ENCODE measurements around the gene KCNG3.

KCNG3 gene

GRCh38 chr2:42429352-42429751, 64.4 kb downstream of the KCNG3 start:
- no peak for TF ChIP-seq CTCF (IDR thresholded peaks at IDR 0.05; ENCODE audit: extremely low read depth, missing control alignments)
- no peak for DNase-seq (ENCODE audit: low spot score)

GRCh38 chr2:42425697-42426096, 68.1 kb downstream of the KCNG3 start:
- no peak for DNase-seq (ENCODE audit: low spot score)
- TF ChIP-seq CTCF (IDR thresholded peaks at IDR 0.05; ENCODE audit: extremely low read depth, missing control alignments), result no peak

- no peak for DNase-seq (ENCODE audit: low spot score)
- no peak for TF ChIP-seq CTCF (IDR thresholded peaks at IDR 0.05; ENCODE audit: extremely low read depth, missing control alignments)
Observed at GRCh38 chr2:42424033-42424432, 69.7 kb downstream of the KCNG3 start.

GRCh38 chr2:42421601-42422239, 72.1 kb downstream of the KCNG3 start:
- no peak for DNase-seq (ENCODE audit: low spot score)
- TF ChIP-seq CTCF (IDR thresholded peaks at IDR 0.05; ENCODE audit: extremely low read depth, missing control alignments), result no peak

- DNase-seq (ENCODE audit: low spot score), result no peak
- TF ChIP-seq CTCF (IDR thresholded peaks at IDR 0.05; ENCODE audit: extremely low read depth, missing control alignments), result no peak
Observed at GRCh38 chr2:42421157-42421485, 72.7 kb downstream of the KCNG3 start.

GRCh38 chr2:42414648-42415047, 79.1 kb downstream of the KCNG3 start:
- no peak for DNase-seq (ENCODE audit: low spot score)
- no peak for TF ChIP-seq CTCF (IDR thresholded peaks at IDR 0.05; ENCODE audit: extremely low read depth, missing control alignments)

GRCh38 chr2:42414158-42414557, 79.6 kb downstream of the KCNG3 start:
- TF ChIP-seq CTCF (IDR thresholded peaks at IDR 0.05; ENCODE audit: extremely low read depth, missing control alignments), result no peak
- no peak for DNase-seq (ENCODE audit: low spot score)

All from GM20000 (cell line).